ENCODE data around the gene RORC.

- TF ChIP-seq CTCF (IDR thresholded peaks at IDR 0.05; ENCODE audit: low read length) (no peak), EZH2 (IDR thresholded peaks at IDR 0.05; ENCODE audit: borderline replicate concordance, low read length) (no peak)
Measured at GRCh38 chr1:151763990-151764389, 67.6 kb downstream of the RORC start.
